CD14-positive monocyte (primary cell): Measurements from ENCODE around the gene DPP10. TPM values are rescaled to one million over a fixed set of nuclear protein-coding genes. Genes with fewer than 3 reads are reported as not detected.

Source experiments
- DNase-seq, 3 donors: peaks; one replicate each; pipeline ENCODE4 v3.0.0-alpha.2; 2011 to 2022
- H2AFZ ChIP-seq: 2 replicates; pipeline ENCODE4 v1.6.0; 2012; ENCODE audit warnings: mild to moderate bottlenecking, low read depth, low read length, inconsistent platforms; ENCODE audit not compliant: insufficient read depth, poor library complexity, severe bottlenecking
- H3K27ac ChIP-seq, 2 donors: 1 replicate in 1 of 2; 2 replicates in 1 of 2; pipeline ENCODE4 v1.5.1; 2012 to 2013; ENCODE audit warnings: low read length in 2 of 2, control low read depth in 1 of 2, inconsistent platforms in 1 of 2, low read depth in 1 of 2, mild to moderate bottlenecking in 1 of 2
- H3K27me3 ChIP-seq, 2 donors: one replicate each; pipeline versions ENCODE4 v1.6.0 to v1.6.1; 2011 to 2013; ENCODE audit warnings: low read length in 2 of 2; ENCODE audit not compliant: control insufficient read depth in 2 of 2, insufficient read depth in 2 of 2
- H3K36me3 ChIP-seq, 2 donors: replicated peaks in 1 of 2; 1 replicate in 1 of 2; 2 replicates in 1 of 2; pipeline versions ENCODE4 v1.5.1 to v1.6.1; 2012 to 2013; ENCODE audit warnings: low read length in 2 of 2, control low read depth in 1 of 2, inconsistent platforms in 1 of 2, mild to moderate bottlenecking in 1 of 2; ENCODE audit not compliant: insufficient read depth in 2 of 2, control insufficient read depth in 1 of 2
- H3K4me1 ChIP-seq, 2 donors: 1 replicate in 1 of 2; 2 replicates in 1 of 2; pipeline versions ENCODE4 v1.5.1 to v1.6.1; 2012 to 2013; ENCODE audit warnings: low read length in 2 of 2, control low read depth in 1 of 2, inconsistent platforms in 1 of 2, mild to moderate bottlenecking in 1 of 2, moderate library complexity in 1 of 2; ENCODE audit not compliant: insufficient read depth in 2 of 2, control insufficient read depth in 1 of 2
- H3K4me2 ChIP-seq: replicated peaks from 2 replicates; pipeline ENCODE3; 2012; ENCODE audit warnings: low read length, moderate library complexity, mild to moderate bottlenecking; ENCODE audit not compliant: poor library complexity, severe bottlenecking; ENCODE audit errors: extremely low read depth
- H3K4me3 ChIP-seq, 3 experiments: fragments of 200-600 bp in 1 of 3; sonication (generic) in 1 of 3; replicated peaks in 1 of 3; 1 replicate in 2 of 3; 2 replicates in 1 of 3; pipeline ENCODE4 v1.5.1; 2011 to 2013; ENCODE audit warnings: low read length in 3 of 3, mild to moderate bottlenecking in 3 of 3, control low read depth in 2 of 3, low read depth in 2 of 3, inconsistent platforms in 1 of 3, moderate library complexity in 1 of 3
- H3K79me2 ChIP-seq: 2 replicates; pipeline ENCODE4 v1.6.0; 2012; ENCODE audit warnings: mild to moderate bottlenecking, control low read depth, inconsistent platforms, low read length, moderate library complexity; ENCODE audit not compliant: insufficient read depth
- H3K9ac ChIP-seq: 2 replicates; pipeline ENCODE4 v1.6.0; 2017; ENCODE audit warnings: low read length, mild to moderate bottlenecking; ENCODE audit not compliant: insufficient read depth, poor library complexity, severe bottlenecking
- H3K9me3 ChIP-seq, 2 donors: replicated peaks in 1 of 2; 1 replicate in 1 of 2; 2 replicates in 1 of 2; pipeline versions ENCODE4 v1.5.1 to v1.6.1; 2012 to 2013; ENCODE audit warnings: low read length in 2 of 2, control low read depth in 1 of 2; ENCODE audit not compliant: control insufficient read depth in 1 of 2, insufficient read depth in 1 of 2
- H4K20me1 ChIP-seq: 2 replicates; pipeline ENCODE4 v1.6.0; 2012; ENCODE audit warnings: mild to moderate bottlenecking, low read length, control low read depth, moderate library complexity; ENCODE audit not compliant: insufficient read depth
- H3K27ac Mint-ChIP-seq, 7 donors: one replicate each; pipeline ENCODE4 v1.8.0; 2020; ENCODE audit warnings: mild to moderate bottlenecking in 7 of 7, mixed read lengths in 7 of 7, moderate library complexity in 6 of 7, inconsistent platforms in 2 of 7
- H3K27me3 Mint-ChIP-seq, 3 donors: one replicate each; pipeline ENCODE4 v1.8.0; 2021 to 2022; ENCODE audit warnings: low read depth in 3 of 3, mild to moderate bottlenecking in 3 of 3, mixed read lengths in 3 of 3, moderate library complexity in 3 of 3, inconsistent platforms in 1 of 3
- H3K36me3 Mint-ChIP-seq, 2 donors: one replicate each; pipeline ENCODE4 v1.8.0; 2020; ENCODE audit warnings: mixed read lengths in 2 of 2, inconsistent platforms in 1 of 2, mild to moderate bottlenecking in 1 of 2
- H3K4me1 Mint-ChIP-seq: one replicate; pipeline ENCODE4 v1.8.0; 2020; ENCODE audit warnings: mild to moderate bottlenecking, mixed read lengths
- H3K4me3 Mint-ChIP-seq, 2 donors: one replicate each; pipeline ENCODE4 v1.8.0; 2020; ENCODE audit warnings: mild to moderate bottlenecking in 2 of 2, mixed read lengths in 2 of 2, moderate library complexity in 1 of 2
- H3K9me3 Mint-ChIP-seq, 7 donors: one replicate each; pipeline ENCODE4 v1.8.0; 2020 to 2022; ENCODE audit warnings: mixed read lengths in 7 of 7, mild to moderate bottlenecking in 6 of 7, moderate library complexity in 6 of 7, inconsistent platforms in 2 of 7
- CTCF ChIP-seq: fragments of 200-600 bp; IDR thresholded peaks from one replicate; pipeline ENCODE4 v1.8.0; 2022; ENCODE audit warnings: antibody characterized with exemption, mild to moderate bottlenecking
- WGBS: methylation state at CpG from one replicate; pipeline ENCODE4 v1.1.5; 2013; ENCODE audit warnings: missing lambda C conversion rate; ENCODE audit not compliant: insufficient coverage; 5-methylcytosine and 5-hydroxymethylcytosine counted together
- intact Hi-C, 2 donors: fragments of 100-400 bp; cut with micrococcal nuclease; formaldehyde crosslinking; loops; one replicate each; pipeline versions ENCODE4 v1.15.0 to v1.15.1; 2023
- polyA plus RNA-seq, 3 donors: library from polyadenylated mRNA; depleted of rRNA in 1 of 3; unstranded in 2 of 3; stranded (reverse) in 1 of 3; fragments of 300-500 nt in 2 of 3; fragments of >200 nt in 1 of 3; fragmentation: Illumina TruSeq in 2 of 3; gene quantifications; 1 replicate in 2 of 3; 2 replicates in 1 of 3; pipeline ENCODE4 v1.2.3, GENCODE V29; 2012 to 2021

DPP10 gene
- polyA plus RNA-seq, 3 donors = not detected

DNA sequence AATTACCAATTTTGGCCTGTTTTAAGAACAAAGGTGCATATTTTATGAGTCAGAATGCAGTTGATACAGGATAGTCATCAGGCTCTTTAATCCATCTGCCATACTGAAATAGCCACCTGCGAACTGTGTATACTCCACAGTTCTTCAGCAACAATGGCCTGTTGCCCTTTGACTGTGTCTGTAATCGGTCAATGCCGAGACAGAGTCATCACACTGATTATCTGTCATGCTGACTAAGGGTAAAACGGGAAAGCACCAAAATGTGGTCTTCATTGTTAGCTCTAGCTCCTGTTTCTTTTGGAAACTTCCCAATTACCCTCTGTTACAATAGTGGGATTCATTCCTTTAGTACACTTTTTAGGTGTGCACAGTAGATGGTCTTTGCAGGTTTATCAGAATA, 871.7 kb downstream of the DPP10 start:
- Histone ChIP-seq H4K20me1 (no peaks in the 10 kb centered on the region), H2AFZ (no peak overlapping the region), H3K4me1 (peaks cover 0 to 8% of the 10 kb centered on the region in 2 donors), H3K4me2 (no peak overlapping the region), H3K9me3 (peaks cover 7 to 11% of the 10 kb centered on the region in 2 donors), H3K9ac (no peak overlapping the region), H3K4me3 (no peak overlapping the region), H3K79me2 (no peaks in the 10 kb centered on the region), H3K27me3 (no peaks in the 10 kb centered on the region), H3K36me3 (no peaks in the 10 kb centered on the region), H3K27ac (no peak overlapping the region)
- Mint-ChIP-seq H3K4me1 (no peaks in the 10 kb centered on the region), H3K27ac (no peak overlapping the region), H3K36me3 (no peaks in the 10 kb centered on the region), H3K4me3 (no peak overlapping the region), H3K27me3 (no peaks in the 10 kb centered on the region), H3K9me3 (peaks cover 0 to 5% (median 0%) of the 10 kb centered on the region in 7 donors)
- no peak for DNase-seq
- TF ChIP-seq CTCF = no peak
- WGBS = 89% methylated on average over 3 of the region's 4 CpGs
- intact Hi-C loops = no loop called here

DNA sequence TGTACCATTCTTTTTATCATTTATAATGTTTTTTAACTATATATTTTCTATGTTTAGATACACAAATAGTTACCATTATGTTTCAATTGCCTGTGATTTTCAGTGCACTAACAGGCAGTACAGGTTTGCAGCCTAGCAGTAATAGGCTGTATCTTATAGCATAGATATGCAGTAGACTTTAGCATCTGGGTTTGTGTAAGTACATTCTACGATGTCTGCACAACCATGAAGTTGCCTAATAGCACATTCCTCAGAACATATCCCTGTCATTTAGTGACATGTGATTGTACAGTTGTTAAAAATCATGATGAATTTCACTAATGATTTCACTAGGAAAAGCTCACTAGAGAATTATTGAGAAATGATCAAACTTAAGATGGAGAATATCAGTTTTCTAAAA, 884.6 kb downstream of the DPP10 start:
- H3K36me3 ChIP-seq = no peaks in the 10 kb centered on the region
- H3K27me3 ChIP-seq = no peaks in the 10 kb centered on the region
- H3K27ac Mint-ChIP-seq = no peak overlapping the region
- H2AFZ ChIP-seq = no peak overlapping the region
- H3K4me1 ChIP-seq = no peaks in the 10 kb centered on the region
- H3K4me3 ChIP-seq = no peak overlapping the region
- no peaks in the 10 kb centered on the region for H3K4me1 Mint-ChIP-seq
- DNase-seq = no peak
- no peaks in the 10 kb centered on the region for H3K36me3 Mint-ChIP-seq
- no peak for TF ChIP-seq CTCF
- intact Hi-C loops = no loop called here
- H3K9me3 Mint-ChIP-seq = peaks cover 0 to 9% (median 3%) of the 10 kb centered on the region in 7 donors
- peaks cover 0 to 3% of the 10 kb centered on the region in 2 donors for H3K9me3 ChIP-seq
- H3K79me2 ChIP-seq = no peaks in the 10 kb centered on the region
- no peak overlapping the region for H3K4me2 ChIP-seq
- no peak overlapping the region for H3K9ac ChIP-seq
- H3K27ac ChIP-seq = no peak overlapping the region
- no peak overlapping the region for H3K4me3 Mint-ChIP-seq
- H4K20me1 ChIP-seq = no peaks in the 10 kb centered on the region
- H3K27me3 Mint-ChIP-seq = peaks cover 0 to 1% (median 0%) of the 10 kb centered on the region in 3 donors
- WGBS = no CpG with 5 or more reads among the region's 1 CpG
